ENCODE measurements around the gene TMEM123. TPM values are rescaled to one million over a fixed set of nuclear protein-coding genes. Genes with fewer than 3 reads are reported as not detected.

TMEM123 gene
- total and polyA plus RNA-seq, 2 donors from 2014 or later = 57.0 to 143 TPM

DNA sequence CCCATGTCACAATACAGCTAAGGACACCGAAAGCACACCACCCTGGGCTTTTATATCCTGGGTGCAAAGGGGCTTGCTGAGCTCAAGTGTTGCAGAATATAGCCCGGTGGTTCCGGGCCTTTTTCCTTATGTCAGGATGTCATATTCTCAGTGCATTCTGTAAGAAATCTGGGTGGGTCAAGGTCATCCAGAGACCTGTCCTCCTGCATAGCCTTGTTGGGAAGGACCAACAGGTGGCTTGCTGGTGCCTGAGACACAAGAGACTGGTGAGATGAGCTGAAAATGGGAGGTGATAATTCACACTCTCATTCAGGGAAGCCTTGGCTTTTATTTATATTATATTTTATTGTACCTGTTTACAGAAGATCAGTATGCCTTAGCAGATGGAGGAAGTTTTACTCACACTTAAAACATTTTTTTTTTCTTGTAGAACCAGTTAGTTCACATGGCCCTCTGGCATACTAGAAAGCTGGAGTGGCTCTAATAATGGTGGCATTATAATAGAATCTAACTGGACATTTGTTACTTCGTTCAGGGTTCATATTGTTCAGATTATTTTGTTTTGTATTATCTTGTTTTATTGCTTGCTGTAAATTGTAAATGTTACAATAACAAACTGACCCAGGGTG is 14.6 kb upstream of the TMEM123 start:
- intact Hi-C loops (cut with DNase I) = no loop called here
- no peak overlapping the region for H3K4me3 ChIP-seq (ENCODE audit: low read length in 3 of 3)
- no peak overlapping the region for H3K9ac ChIP-seq (ENCODE audit: low read length in 3 of 3)
- TF ChIP-seq, protein P1, sequence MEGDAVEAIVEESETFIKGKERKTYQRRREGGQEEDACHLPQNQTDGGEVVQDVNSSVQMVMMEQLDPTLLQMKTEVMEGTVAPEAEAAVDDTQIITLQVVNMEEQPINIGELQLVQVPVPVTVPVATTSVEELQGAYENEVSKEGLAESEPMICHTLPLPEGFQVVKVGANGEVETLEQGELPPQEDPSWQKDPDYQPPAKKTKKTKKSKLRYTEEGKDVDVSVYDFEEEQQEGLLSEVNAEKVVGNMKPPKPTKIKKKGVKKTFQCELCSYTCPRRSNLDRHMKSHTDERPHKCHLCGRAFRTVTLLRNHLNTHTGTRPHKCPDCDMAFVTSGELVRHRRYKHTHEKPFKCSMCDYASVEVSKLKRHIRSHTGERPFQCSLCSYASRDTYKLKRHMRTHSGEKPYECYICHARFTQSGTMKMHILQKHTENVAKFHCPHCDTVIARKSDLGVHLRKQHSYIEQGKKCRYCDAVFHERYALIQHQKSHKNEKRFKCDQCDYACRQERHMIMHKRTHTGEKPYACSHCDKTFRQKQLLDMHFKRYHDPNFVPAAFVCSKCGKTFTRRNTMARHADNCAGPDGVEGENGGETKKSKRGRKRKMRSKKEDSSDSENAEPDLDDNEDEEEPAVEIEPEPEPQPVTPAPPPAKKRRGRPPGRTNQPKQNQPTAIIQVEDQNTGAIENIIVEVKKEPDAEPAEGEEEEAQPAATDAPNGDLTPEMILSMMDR (IDR thresholded peaks at IDR 0.05; ENCODE audit: borderline replicate concordance, extremely low read depth, insufficient read depth) = no peak
- no peaks in the 10 kb centered on the region for H3K27me3 ChIP-seq (ENCODE audit: control insufficient read depth, insufficient read depth, low read length)
- no peaks in the 10 kb centered on the region for H3K9me3 ChIP-seq (ENCODE audit: control insufficient read depth in 2 of 3, insufficient read depth in 1 of 3, low read length in 3 of 3)
- DNase-seq (peak in 2 of 5 donors; percentile 54 to 58), FAIRE-seq (no peak)
- H3K27ac ChIP-seq (ENCODE audit: low read depth in 2 of 2, low read length in 2 of 2) = no peak overlapping the region
- H3K4me1 ChIP-seq (ENCODE audit: control insufficient read depth in 2 of 3, insufficient read depth in 2 of 3, low read depth in 1 of 3, low read length in 3 of 3) = peaks cover 0 to 7% (median 5%) of the 10 kb centered on the region in 3 donors
- H3K36me3 ChIP-seq (ENCODE audit: control insufficient read depth in 2 of 3, insufficient read depth in 3 of 3, low read length in 3 of 3) = no peaks in the 10 kb centered on the region

DNA sequence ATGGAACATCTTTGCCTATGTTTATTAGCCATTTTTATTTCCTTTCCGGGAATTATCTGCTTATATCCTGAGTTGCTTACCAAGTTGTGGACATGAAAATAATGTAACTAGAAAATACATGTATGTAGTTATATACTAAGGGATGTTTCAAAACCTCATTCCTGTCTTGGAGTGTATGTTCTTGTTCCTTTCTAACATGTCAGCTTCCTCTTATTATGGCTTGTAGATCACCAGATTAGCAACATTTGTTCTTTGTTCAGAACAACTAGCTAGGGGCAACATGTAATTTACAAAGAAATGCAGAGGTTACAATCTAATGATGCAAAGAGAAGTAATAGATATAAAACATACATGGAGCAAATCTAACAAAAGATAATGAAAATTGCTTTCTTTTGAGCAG is 13.1 kb upstream of the TMEM123 start:
- TF ChIP-seq, protein P1 (IDR thresholded peaks at IDR 0.05; ENCODE audit: borderline replicate concordance, extremely low read depth, insufficient read depth) = no peak
- FAIRE-seq = no peak
- no peaks in the 10 kb centered on the region for H3K9me3 ChIP-seq (ENCODE audit: control insufficient read depth in 2 of 3, insufficient read depth in 1 of 3, low read length in 3 of 3)
- no peaks in the 10 kb centered on the region for H3K36me3 ChIP-seq (ENCODE audit: control insufficient read depth in 2 of 3, insufficient read depth in 3 of 3, low read length in 3 of 3)
- no peak overlapping the region for H3K4me3 ChIP-seq (ENCODE audit: low read length in 3 of 3)
- H3K27me3 ChIP-seq (ENCODE audit: control insufficient read depth, insufficient read depth, low read length) = no peaks in the 10 kb centered on the region
- DNase-seq = no peak
- H3K4me1 ChIP-seq (ENCODE audit: control insufficient read depth in 2 of 3, insufficient read depth in 2 of 3, low read depth in 1 of 3, low read length in 3 of 3) = peaks cover 0 to 7% (median 5%) of the 10 kb centered on the region in 3 donors
- H3K27ac ChIP-seq (ENCODE audit: low read depth in 2 of 2, low read length in 2 of 2) = no peak overlapping the region
- intact Hi-C loops (cut with DNase I) = no loop called here
- H3K9ac ChIP-seq (ENCODE audit: low read length in 3 of 3) = no peak overlapping the region

DNA sequence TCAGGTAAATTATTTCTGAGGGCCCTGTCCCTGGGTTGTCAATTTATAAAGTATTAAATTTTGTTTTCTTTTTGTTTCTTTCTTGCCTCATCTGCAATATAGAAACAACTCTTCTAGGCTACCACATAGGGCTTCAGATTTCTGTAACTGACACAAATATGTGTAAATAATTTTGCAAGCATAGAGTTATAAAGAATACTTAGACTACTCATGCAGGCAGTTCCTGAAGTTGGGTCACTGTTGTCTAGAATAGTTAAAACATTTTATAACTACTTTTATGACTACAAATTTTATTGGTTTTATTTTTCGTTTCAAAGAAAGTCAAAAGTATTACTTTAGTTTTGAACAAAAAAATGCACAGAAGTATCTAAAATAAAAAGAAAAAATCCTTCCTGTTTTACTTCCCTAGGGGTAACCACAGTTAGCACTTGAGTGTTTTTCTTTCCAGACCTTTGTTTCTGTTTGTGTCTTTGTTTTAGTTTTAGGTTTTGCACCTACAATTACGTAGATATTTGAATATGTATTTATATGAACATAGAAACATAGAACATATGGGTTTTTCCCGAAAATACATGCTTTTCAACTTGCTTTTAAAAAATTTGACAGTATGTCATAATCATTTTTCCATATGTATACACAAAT is 12.4 kb upstream of the TMEM123 start:
- Histone ChIP-seq H3K4me3 (ENCODE audit: low read length in 3 of 3) (no peak overlapping the region), H3K27ac (ENCODE audit: low read depth in 2 of 2, low read length in 2 of 2) (no peak overlapping the region), H3K4me1 (ENCODE audit: control insufficient read depth in 2 of 3, insufficient read depth in 2 of 3, low read depth in 1 of 3, low read length in 3 of 3) (peaks cover 0 to 7% (median 4%) of the 10 kb centered on the region in 3 donors), H3K27me3 (ENCODE audit: control insufficient read depth, insufficient read depth, low read length) (no peaks in the 10 kb centered on the region), H3K36me3 (ENCODE audit: control insufficient read depth in 2 of 3, insufficient read depth in 3 of 3, low read length in 3 of 3) (no peaks in the 10 kb centered on the region), H3K9ac (ENCODE audit: low read length in 3 of 3) (no peak overlapping the region), H3K9me3 (ENCODE audit: control insufficient read depth in 2 of 3, insufficient read depth in 1 of 3, low read length in 3 of 3) (no peaks in the 10 kb centered on the region)
- intact Hi-C loops (cut with DNase I) = no loop called here
- no peak for FAIRE-seq
- TF ChIP-seq, protein P1 (IDR thresholded peaks at IDR 0.05; ENCODE audit: borderline replicate concordance, extremely low read depth, insufficient read depth) = no peak
- no peak for DNase-seq
